ENCODE data around the gene SPI1. TPM values are rescaled to one million over a fixed set of nuclear protein-coding genes. Genes with fewer than 3 reads are reported as not detected.

The SPI1 gene
- total and polyA plus RNA-seq, 2 donors (not counting 1 experiment from before 2014, with no cell fraction given): 98.3 to 119 TPM

DNA sequence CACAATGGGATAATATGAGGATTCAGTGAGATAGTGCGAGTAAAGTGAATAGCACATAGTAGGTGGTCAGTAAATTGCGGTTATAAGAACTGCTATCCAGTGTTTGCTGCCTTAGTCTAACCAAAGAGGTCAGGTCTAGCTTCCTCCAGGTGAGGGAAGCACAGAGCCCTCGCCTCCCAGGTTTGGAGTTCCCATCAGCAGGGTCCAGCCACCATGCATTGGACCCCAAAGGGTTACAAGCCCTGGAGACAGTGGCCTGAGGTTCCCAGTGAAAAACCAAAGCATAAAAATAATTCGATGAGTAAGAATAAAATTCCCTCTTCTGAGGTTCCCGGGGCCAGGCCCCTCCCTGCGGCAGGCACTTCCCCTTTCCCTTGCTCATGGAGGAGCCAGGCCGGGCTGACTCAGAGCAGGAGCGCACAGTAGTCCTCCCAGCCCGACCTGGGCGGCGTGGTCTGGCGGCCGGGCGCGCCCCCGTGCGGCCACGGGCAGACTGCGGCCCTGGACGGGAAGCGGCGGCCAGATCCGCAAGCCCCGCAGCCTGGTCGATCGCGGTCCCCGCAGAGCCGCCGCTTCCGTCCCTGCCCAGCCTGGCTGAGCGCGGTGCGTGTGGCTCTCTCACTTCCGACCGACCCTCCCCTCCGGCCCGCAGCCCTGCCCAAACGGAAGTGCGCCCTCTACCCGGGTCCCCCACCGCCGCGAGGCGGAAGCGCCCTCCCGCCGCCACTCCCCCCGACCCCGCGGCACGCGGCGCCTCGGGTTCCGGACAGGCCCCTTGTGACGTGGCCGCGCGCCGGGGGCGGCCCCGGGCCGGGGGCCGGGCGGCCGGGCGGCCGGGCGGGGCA, 29.6 kb upstream of the SPI1 start, which contains the start of gene SLC39A13:
Gene SLC39A13, plus strand, starts transcription at position 845 of the 845 bp plus-strand sequence. CDS start 1,505 bp downstream, outside the sequence.
- Histone ChIP-seq H4K20me1 (ENCODE audit: control insufficient read depth, insufficient read depth, low read length, poor library complexity, severe bottlenecking) (no peaks in the 10 kb centered on the region), H3K79me2 (ENCODE audit: control insufficient read depth, insufficient read depth, low read length) (no peaks in the 10 kb centered on the region), H3K27ac (ENCODE audit: low read length in 2 of 2) (peak within 1 kb of the TSS; percentile 85 to 91), H3K27me3 (replicated peaks in 1 of 4; ENCODE audit: control extremely low read depth in 1 of 4, control insufficient read depth in 3 of 4, insufficient read depth in 4 of 4, low read length in 3 of 4) (no peaks in the 10 kb centered on the region), H3K4me1 (ENCODE audit: control insufficient read depth in 2 of 2, insufficient read depth in 2 of 2, low read length in 2 of 2) (peaks cover 16 to 25% of the 10 kb centered on the region in 2 donors), H3K9me3 (ENCODE audit: control extremely low read depth in 1 of 3, control insufficient read depth in 2 of 3, insufficient read depth in 1 of 3, low read length in 2 of 3) (no peaks in the 10 kb centered on the region), H3K9ac (ENCODE audit: low read length) (peak within 1 kb of the TSS; percentile 76), H3K4me2 (replicated peaks; ENCODE audit: low read depth, low read length, poor library complexity, severe bottlenecking) (peak within 1 kb of the TSS; percentile 98), H3K4me3 (ENCODE audit: control extremely low read depth in 1 of 5, extremely low read depth in 1 of 5, insufficient read depth in 1 of 5, low read depth in 2 of 5, low read length in 4 of 5) (peak within 1 kb of the TSS; percentile 60 to 94 (median 66)), H2AFZ (ENCODE audit: insufficient read depth, low read depth, low read length, poor library complexity, severe bottlenecking) (peak within 1 kb of the TSS; percentile 99), H3K36me3 (replicated peaks in 1 of 2; ENCODE audit: control extremely low read depth in 1 of 2, control insufficient read depth in 1 of 2, extremely low read depth in 1 of 2, insufficient read depth in 2 of 2, low read length in 1 of 2) (peaks cover 0 to 2% of the 10 kb centered on the region in 2 experiments)
- 2% methylated on average over 70 of the region's 70 CpGs for WGBS (ENCODE audit: insufficient coverage)
- Mint-ChIP-seq H3K9me3 (ENCODE audit: insufficient read depth) (no peaks in the 10 kb centered on the region), H3K27me3 (no peaks in the 10 kb centered on the region), H3K4me3 (peak within 1 kb of the TSS; percentile 92), H3K27ac (peak within 1 kb of the TSS; percentile 95), H3K4me1 (peaks cover 27% of the 10 kb centered on the region)
- TF ChIP-seq EZH2 (IDR thresholded peaks at IDR 0.05; ENCODE audit: borderline replicate concordance, insufficient read depth, low read depth, low read length, poor library complexity, severe bottlenecking) (no peak), CTCF (IDR thresholded peaks at IDR 0.05) (peak; percentile 92)
- ChIA-PET POLR2A (interaction anchor here (0.9 to 2.7 kb wide), 4 partner anchors 8 to 34 kb away, joined by 4 to 15 read pairs (median 10); partner anchors contain the start of gene SPI1), CTCF (interaction anchor here (0.6 to 19.1 kb wide), 10 partner anchors 14 to 159 kb away, joined by 3 to 345 read pairs (median 6); partner anchors contain the start of genes ACP2 and SPI1)
- DNase-seq (peak; percentile 98), ATAC-seq (ENCODE audit: low read depth) (peak; percentile 81)
- intact Hi-C loops (cut with micrococcal nuclease): loop anchor here (1.0 to 10.0 kb wide), 13 partner anchors 8 to 447 kb away; partner anchors contain the start of genes ACP2, CELF1, DDB2 and FNBP4

Data from B cell (primary cell).